HG02938 (cell line): ENCODE data around the gene GJD3.

Experiments used
- ATAC-seq: cut with Tn5 transposase; IDR thresholded peaks from one replicate; pipeline ENCODE4 v1.9.1; 2021; ENCODE audit warnings: mild to moderate bottlenecking, moderate library complexity; ENCODE audit not compliant: unreplicated experiment

Gene GJD3

DNA sequence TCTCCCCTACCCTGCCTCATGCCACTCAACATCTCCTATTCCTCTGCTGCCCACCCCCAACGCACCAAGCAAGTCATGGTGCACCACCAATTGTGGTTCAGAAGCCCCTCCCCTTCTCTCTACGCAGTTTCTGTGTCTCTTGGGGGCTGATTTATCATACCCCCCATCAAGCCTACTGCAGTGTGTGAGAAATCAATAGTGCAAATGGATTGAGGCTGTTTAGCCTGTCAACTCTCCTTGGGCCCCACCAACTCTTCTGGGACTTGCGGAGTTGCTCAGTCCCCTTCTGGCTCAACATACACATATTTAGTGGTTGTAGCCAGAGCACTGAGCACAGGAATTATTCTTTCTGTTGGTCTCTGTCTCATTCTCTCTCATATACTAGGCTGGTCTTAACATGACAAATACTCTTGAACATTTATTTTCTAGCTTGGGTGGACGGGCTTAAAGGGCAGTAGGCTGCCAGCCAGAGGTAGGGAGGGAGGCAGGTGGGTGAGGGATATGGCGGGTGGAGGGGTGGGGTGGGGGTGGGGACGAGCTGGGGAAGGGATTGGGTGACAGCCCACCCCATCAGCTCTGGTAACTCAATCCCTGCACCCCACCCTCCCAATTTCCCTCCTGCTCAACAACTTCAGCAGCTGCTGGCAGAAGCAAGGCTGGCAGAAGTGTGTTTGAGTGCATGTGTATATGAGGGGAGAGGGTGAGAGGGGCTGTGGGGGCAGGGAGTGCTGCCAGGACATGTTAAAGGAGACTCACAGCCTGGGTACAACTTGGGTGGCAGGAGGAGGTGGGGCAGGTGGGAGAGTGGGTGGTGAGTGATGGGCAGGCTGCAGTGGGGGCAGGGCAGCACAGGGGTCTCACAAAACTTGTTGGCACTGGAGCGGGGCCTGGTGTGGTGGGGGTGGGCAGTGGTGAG is 50.6 kb downstream of the GJD3 start:
- ATAC-seq = no peak
